Heart left ventricle (tissue), 16 donors: ENCODE results near the gene SLC24A4. TPM values are rescaled to one million over a fixed set of nuclear protein-coding genes. Genes with fewer than 3 reads are reported as not detected.

Source experiments
- ATAC-seq, 4 donors: fragments of 200-7000 bp; cut with Tn5 transposase; one replicate each; pipeline ENCODE4 v1.9.1; 2020 to 2022; ENCODE audit warnings: moderate library complexity in 4 of 4, mild to moderate bottlenecking in 3 of 4, moderate number of reproducible peaks in 1 of 4
- DNase-seq, 5 donors: peaks; one replicate each; pipeline ENCODE4 v3.0.0-alpha.2; 2020
- H3K27ac ChIP-seq, 12 donors: fragments of 200-600 bp; sonication (generic) in 4 of 12; one replicate each; pipeline versions ENCODE4 v1.5.0 to v1.8.0; 2016 to 2022; ENCODE audit warnings: mild to moderate bottlenecking in 2 of 12
- H3K27me3 ChIP-seq, 9 donors: fragments of 200-600 bp; sonication (generic) in 2 of 9; one replicate each; pipeline versions ENCODE4 v1.5.1 to v1.8.0; 2016 to 2022; ENCODE audit warnings: mild to moderate bottlenecking in 3 of 9
- H3K36me3 ChIP-seq, 9 donors: fragments of 200-600 bp; sonication (generic) in 2 of 9; one replicate each; pipeline versions ENCODE4 v1.5.0 to v1.8.0; 2018 to 2022; ENCODE audit warnings: mild to moderate bottlenecking in 2 of 9
- H3K4me1 ChIP-seq, 12 donors: fragments of 200-600 bp; sonication (generic) in 4 of 12; one replicate each; pipeline versions ENCODE4 v1.5.0 to v1.8.0; 2016 to 2022; ENCODE audit warnings: mild to moderate bottlenecking in 3 of 12
- H3K4me3 ChIP-seq, 12 donors: fragments of 200-600 bp; sonication (generic) in 4 of 12; one replicate each; pipeline versions ENCODE4 v1.5.0 to v1.8.0; 2017 to 2022; ENCODE audit warnings: mild to moderate bottlenecking in 9 of 12, moderate library complexity in 4 of 12
- H3K9me3 ChIP-seq, 12 donors: fragments of 200-600 bp; sonication (generic) in 4 of 12; one replicate each; pipeline versions ENCODE4 v1.5.0 to v1.8.0; 2016 to 2022; ENCODE audit warnings: mild to moderate bottlenecking in 1 of 12
- POLR2A ChIP-seq, 2 donors: fragments of 450-650 bp; IDR thresholded peaks; one replicate each; pipeline ENCODE4 v1.6.1; 2017; ENCODE audit warnings: antibody characterized with exemption in 2 of 2, mild to moderate bottlenecking in 2 of 2, moderate library complexity in 2 of 2
- whole genome bisulfite sequencing, 4 donors: extraction: QIAGEN DNeasy Blood & Tissue Kit in 2 of 4; methylation state at CpG; one replicate each; pipeline versions ENCODE4 v1.1.5 to v1.1.7; 2013 to 2018; 5-methylcytosine and 5-hydroxymethylcytosine counted together
- intact Hi-C, 10 donors: fragments of 100-400 bp; cut with DNase I; formaldehyde crosslinking; loops; one replicate each; pipeline versions ENCODE4 v1.11.1 to v1.14.2; 2022
- polyA plus RNA-seq, 2 donors: library from polyadenylated mRNA; stranded (reverse); fragments of 200-250 nt; gene quantifications; one replicate each; pipeline ENCODE4 v1.2.3, GENCODE V29; 2013
- total RNA-seq, 9 donors: library from RNA; depleted of rRNA in 2 of 9; stranded (reverse); fragments of >200 nt in 2 of 9; fragmentation: NEBNext Ultra II Directional in 3 of 9; extraction: Animal tissue kit (Norgen Biotek cat#: 25700) in 3 of 9; gene quantifications; one replicate each; pipeline versions ENCODE4 v1.1.0 to v1.2.4, GENCODE V29; 2016 to 2023
- TF ChIP-seq, protein P1 (sequence below), 12 donors: fragments of 200-600 bp; sonication (generic) in 4 of 12; IDR thresholded peaks; one replicate each; pipeline versions ENCODE4 v1.5.0 to v1.8.0; 2018 to 2022; ENCODE audit warnings: antibody characterized with exemption in 12 of 12, mild to moderate bottlenecking in 5 of 12
- donor health status: ischemic (EF 13 %, LVEDD 7.1; RV severe dilation, severe dysfunction).
- donor health status: healthy with polysubstance abuse.
- donor health status: DM: no; HTN: yes; CAD: no.
- donor health status: DM: no; HTN: no; CAD: no.
- donor health status: ischemic (EF 25% LVEDD 6.9; RV normal size, moderate dysfunction).
- donor health status: ischemic (EF 25% LVEDD 5.7; RV mildly dilated, moderate dysfunction).
- donor health status: healthy.
- donor health status: DM: yes; HTN: yes; CAD: no.
- donor health status: ischemic (EF 35%, LVEDD 5.7; RV mildly dilated, moderate dysfunction).
- donor health status: nonischemic (EF 11% LVEDD 7.7; RV severe dilation, severe dysfunction).
- donor health status: DM: yes; HTN: yes; CAD: no.
- donor health status: PGD.
- donor health status: ischemic (EF 29% LVEDD 5.4; RV normal size, mild dysfunction).
- donor health status: nonischemic (EF 23%, LVEDD 6.1; RV moderate dilation, normal function).

The SLC24A4 gene
- total and polyA plus RNA-seq, 11 donors, result 0.05 to 1.6 (median 0.23) TPM

DNA sequence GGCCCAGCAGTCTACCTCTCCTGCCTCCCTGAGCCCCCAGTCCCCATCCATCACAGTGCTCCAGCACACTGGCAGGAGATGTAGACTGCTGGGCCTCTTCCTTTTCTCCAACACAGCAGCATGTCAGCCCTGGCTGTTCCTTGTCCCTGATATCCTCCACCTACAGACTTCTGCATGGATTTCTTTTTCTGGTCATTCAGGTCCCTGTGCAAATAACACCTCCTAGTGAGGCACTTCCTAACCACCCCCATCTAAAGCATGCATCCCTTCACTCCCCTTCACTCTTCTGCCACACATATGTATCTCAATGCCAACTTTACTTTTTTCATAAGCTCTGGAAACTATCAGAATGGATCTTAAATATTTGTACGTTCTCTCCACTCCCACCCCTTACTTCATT, 81.5 kb downstream of the SLC24A4 start:
- Histone ChIP-seq H3K4me1 (peaks cover 0 to 47% (median 14%) of the 10 kb centered on the region in 12 donors), H3K27ac (no peak overlapping the region), H3K4me3 (no peak overlapping the region), H3K36me3 (no peaks in the 10 kb centered on the region), H3K27me3 (no peaks in the 10 kb centered on the region), H3K9me3 (peaks cover 0 to 11% (median 0%) of the 10 kb centered on the region in 12 donors)
- WGBS, 4 donors, result 69 to 90% (median 79%) methylated on average over 1 of the region's 1 CpG
- intact Hi-C loops, result no loop called here
- TF ChIP-seq POLR2A (IDR thresholded peaks at IDR 0.05), result no peak
- TF ChIP-seq, protein P1, sequence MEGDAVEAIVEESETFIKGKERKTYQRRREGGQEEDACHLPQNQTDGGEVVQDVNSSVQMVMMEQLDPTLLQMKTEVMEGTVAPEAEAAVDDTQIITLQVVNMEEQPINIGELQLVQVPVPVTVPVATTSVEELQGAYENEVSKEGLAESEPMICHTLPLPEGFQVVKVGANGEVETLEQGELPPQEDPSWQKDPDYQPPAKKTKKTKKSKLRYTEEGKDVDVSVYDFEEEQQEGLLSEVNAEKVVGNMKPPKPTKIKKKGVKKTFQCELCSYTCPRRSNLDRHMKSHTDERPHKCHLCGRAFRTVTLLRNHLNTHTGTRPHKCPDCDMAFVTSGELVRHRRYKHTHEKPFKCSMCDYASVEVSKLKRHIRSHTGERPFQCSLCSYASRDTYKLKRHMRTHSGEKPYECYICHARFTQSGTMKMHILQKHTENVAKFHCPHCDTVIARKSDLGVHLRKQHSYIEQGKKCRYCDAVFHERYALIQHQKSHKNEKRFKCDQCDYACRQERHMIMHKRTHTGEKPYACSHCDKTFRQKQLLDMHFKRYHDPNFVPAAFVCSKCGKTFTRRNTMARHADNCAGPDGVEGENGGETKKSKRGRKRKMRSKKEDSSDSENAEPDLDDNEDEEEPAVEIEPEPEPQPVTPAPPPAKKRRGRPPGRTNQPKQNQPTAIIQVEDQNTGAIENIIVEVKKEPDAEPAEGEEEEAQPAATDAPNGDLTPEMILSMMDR (IDR thresholded peaks at IDR 0.05), result no peak
- DNase-seq, result no peak
- no peak for ATAC-seq

DNA sequence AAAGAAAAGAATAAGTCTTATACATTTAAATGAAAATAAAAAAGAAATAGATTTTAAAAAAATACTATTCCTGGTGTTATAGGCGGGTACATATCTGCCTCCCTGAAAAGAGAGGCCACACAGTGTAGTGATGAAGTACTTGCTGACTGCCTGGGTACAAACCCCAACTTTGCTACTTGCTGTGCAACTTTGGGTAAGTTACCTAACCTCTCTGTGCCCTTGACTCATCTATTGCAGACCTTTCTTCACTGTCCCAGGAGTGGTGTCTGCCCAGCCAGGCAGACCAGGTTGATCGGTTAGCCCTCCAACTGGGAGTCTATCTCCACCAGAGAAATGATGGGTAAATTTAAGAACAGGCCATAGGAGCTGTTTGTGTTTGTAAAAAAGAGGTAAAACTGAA, 82.0 kb downstream of the SLC24A4 start:
- intact Hi-C loops, result no loop called here

DNA sequence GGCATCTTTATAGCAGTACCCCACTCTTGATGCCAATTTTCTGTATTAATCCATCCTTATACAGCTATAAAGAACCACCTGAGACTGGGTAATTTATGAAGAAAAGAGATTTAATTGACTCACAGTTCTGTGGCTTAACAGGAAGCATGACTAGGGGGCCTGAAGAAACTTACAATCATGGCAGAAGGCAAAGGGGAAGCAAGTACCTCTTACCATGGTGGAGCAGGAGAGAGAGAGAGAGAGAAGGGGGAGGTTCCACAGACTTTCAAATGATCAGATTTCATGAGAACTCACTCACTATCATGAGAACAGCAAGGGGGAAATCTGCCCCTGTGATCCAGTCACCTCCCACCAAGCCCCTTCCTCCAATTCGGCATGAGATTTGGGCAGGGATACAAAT, 84.4 kb downstream of the SLC24A4 start:
- DNase-seq (no peak), ATAC-seq (no peak)
- no peak overlapping the region for H3K4me3 ChIP-seq
- TF ChIP-seq POLR2A (IDR thresholded peaks at IDR 0.05), result no peak
- TF ChIP-seq, protein P1 (IDR thresholded peaks at IDR 0.05), result no peak
- H3K36me3 ChIP-seq, result no peaks in the 10 kb centered on the region
- no peaks in the 10 kb centered on the region for H3K27me3 ChIP-seq
- 74 to 92% (median 86%) methylated on average over 1 of the region's 1 CpG for WGBS, 4 donors
- peak overlapping the region in 1 of 12 donors; percentile 70 for H3K27ac ChIP-seq
- peaks cover 0 to 24% (median 9%) of the 10 kb centered on the region in 12 donors for H3K4me1 ChIP-seq
- intact Hi-C loops, result no loop called here
- H3K9me3 ChIP-seq, result peaks cover 0 to 11% (median 0%) of the 10 kb centered on the region in 12 donors

More for the DNA sequence above, 82.0 kb downstream of the SLC24A4 start:
- Histone ChIP-seq H3K9me3 (peaks cover 0 to 11% (median 0%) of the 10 kb centered on the region in 12 donors), H3K27me3 (no peaks in the 10 kb centered on the region), H3K4me3 (no peak overlapping the region), H3K36me3 (no peaks in the 10 kb centered on the region), H3K27ac (no peak overlapping the region), H3K4me1 (peaks cover 0 to 44% (median 14%) of the 10 kb centered on the region in 12 donors)
- no peak for DNase-seq
- 94 to 97% (median 97%) methylated on average over 2 of the region's 2 CpGs for WGBS, 4 donors
- no peak for ATAC-seq
- TF ChIP-seq POLR2A (IDR thresholded peaks at IDR 0.05), result no peak
- TF ChIP-seq, protein P1 (IDR thresholded peaks at IDR 0.05), result no peak

DNA sequence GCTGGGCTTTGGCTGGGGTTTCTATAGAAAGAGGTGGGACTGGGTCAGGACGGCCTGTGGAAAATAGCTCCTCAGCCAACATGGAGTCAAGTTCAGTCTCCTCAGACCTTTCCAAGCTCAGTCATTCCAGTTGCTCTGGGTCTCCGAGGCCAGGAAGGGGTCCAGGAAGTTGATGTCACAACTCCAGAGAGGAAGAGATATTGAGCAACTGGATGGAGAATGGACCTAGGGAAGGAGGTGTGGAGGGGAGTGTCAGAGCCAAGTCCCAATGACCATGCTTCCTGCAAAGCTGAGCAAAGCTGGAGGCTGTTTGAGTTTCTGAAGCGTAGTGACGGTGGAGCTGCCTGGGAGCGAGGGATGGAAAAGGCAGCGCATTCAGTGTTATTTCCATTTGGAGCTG, 86.1 kb downstream of the SLC24A4 start:
- Histone ChIP-seq H3K27ac (peak overlapping the region in 3 of 12 donors; percentile 7 to 54 (median 9)), H3K4me1 (peaks cover 0 to 30% (median 9%) of the 10 kb centered on the region in 12 donors), H3K36me3 (no peaks in the 10 kb centered on the region), H3K4me3 (no peak overlapping the region), H3K9me3 (peaks cover 0 to 11% (median 0%) of the 10 kb centered on the region in 12 donors), H3K27me3 (no peaks in the 10 kb centered on the region)
- intact Hi-C loops, result no loop called here
- no peak for TF ChIP-seq POLR2A (IDR thresholded peaks at IDR 0.05)
- TF ChIP-seq, protein P1 (IDR thresholded peaks at IDR 0.05), result no peak
- DNase-seq, result peak in 2 of 5 donors; percentile 10 to 34
- peak in 3 of 4 donors; percentile 74 to 88 (median 76) for ATAC-seq
- WGBS, 4 donors, result 59 to 68% (median 62%) methylated on average over 6 of the region's 6 CpGs
